Osteoblast (primary cell): ENCODE measurements around the gene FOXK1. TPM values are rescaled to one million over a fixed set of nuclear protein-coding genes. Genes with fewer than 3 reads are reported as not detected.
A peak's percentile ranks its signal among the peaks of the same experiment; 100 is the strongest.

Experiments used
- DNase-seq: peaks from one replicate; pipeline ENCODE4 v3.0.0; 2011; ENCODE audit warnings: low spot score, mixed read lengths; ENCODE audit not compliant: insufficient read length; ENCODE audit errors: missing footprints
- H2AFZ ChIP-seq: 2 replicates; pipeline ENCODE4 v1.6.0; 2011; ENCODE audit warnings: mild to moderate bottlenecking, low read length
- H3K27ac ChIP-seq: 2 replicates; pipeline ENCODE4 v1.5.1; 2011; ENCODE audit warnings: mild to moderate bottlenecking, low read depth, low read length, moderate library complexity
- H3K27me3 ChIP-seq: 2 replicates; pipeline ENCODE4 v1.6.0; 2012; ENCODE audit warnings: mild to moderate bottlenecking, control low read depth, inconsistent platforms, low read length, moderate library complexity; ENCODE audit not compliant: insufficient read depth
- H3K36me3 ChIP-seq: 2 replicates; pipeline ENCODE4 v1.5.1; 2011; ENCODE audit warnings: mild to moderate bottlenecking, low read length, control low read depth, moderate library complexity; ENCODE audit not compliant: insufficient read depth
- H3K4me1 ChIP-seq: 2 replicates; pipeline ENCODE4 v1.5.1; 2011; ENCODE audit warnings: mild to moderate bottlenecking, low read length, control low read depth, moderate library complexity; ENCODE audit not compliant: insufficient read depth
- H3K4me2 ChIP-seq: 2 replicates; pipeline ENCODE4 v1.6.0; 2011; ENCODE audit warnings: mild to moderate bottlenecking, low read length; ENCODE audit not compliant: insufficient read depth
- H3K4me3 ChIP-seq: fragments of 200-600 bp; sonication (generic); 3 replicates; pipeline ENCODE4 v1.5.1; 2012; ENCODE audit warnings: mild to moderate bottlenecking, low read length, inconsistent platforms; ENCODE audit not compliant: insufficient read depth
- H3K79me2 ChIP-seq: 2 replicates; pipeline ENCODE4 v1.6.0; 2012; ENCODE audit warnings: mild to moderate bottlenecking, low read length, control low read depth, inconsistent platforms; ENCODE audit not compliant: insufficient read depth
- H3K9me3 ChIP-seq: 2 replicates; pipeline ENCODE4 v1.5.1; 2011; ENCODE audit warnings: low read depth, low read length, control low read depth
- H4K20me1 ChIP-seq: 2 replicates; pipeline ENCODE4 v1.6.0; 2012; ENCODE audit warnings: mild to moderate bottlenecking, low read length, control low read depth; ENCODE audit not compliant: insufficient read depth
- CTCF ChIP-seq: IDR thresholded peaks from 2 replicates; pipeline ENCODE4 v1.5.1; 2011; ENCODE audit warnings: mild to moderate bottlenecking, low read depth, low read length, moderate library complexity; ENCODE audit errors: extremely low read depth
- total RNA-seq: library from RNA; depleted of rRNA; stranded (reverse); fragments of >200 nt; gene quantifications from 2 replicates; pipeline ENCODE4 v1.2.3, GENCODE V29; 2012

Gene FOXK1
- total RNA-seq, 1 donor, result 31.8 TPM

GRCh38 chr7:4774658-4775249 is 92.7 kb downstream of the FOXK1 start:
- Histone ChIP-seq H3K27me3 (no peaks in the 10 kb centered on the region), H3K4me2 (peak overlapping the region; percentile 93), H3K36me3 (peaks cover 17% of the 10 kb centered on the region), H3K9me3 (no peaks in the 10 kb centered on the region), H3K4me1 (peaks cover 16% of the 10 kb centered on the region), H2AFZ (peak overlapping the region; percentile 91), H3K27ac (peak overlapping the region; percentile 95), H3K4me3 (peak overlapping the region; percentile 94), H3K79me2 (peaks cover 34% of the 10 kb centered on the region), H4K20me1 (peaks cover 13% of the 10 kb centered on the region)
- TF ChIP-seq CTCF, result no peak
- peak; percentile 97 for DNase-seq

GRCh38 chr7:4775250-4775847 is 93.3 kb downstream of the FOXK1 start, which contains the start of gene AP5Z1:
Gene AP5Z1 (plus strand): TSS chr7:4775623. CDS start chr7:4775716, 93 bp downstream.
- peaks cover 17% of the 10 kb centered on the region for H3K36me3 ChIP-seq
- peak; percentile 100 for DNase-seq
- peak within 1 kb of the TSS; percentile 93 for H3K4me2 ChIP-seq
- H3K4me3 ChIP-seq, result peak within 1 kb of the TSS; percentile 94
- no peak for TF ChIP-seq CTCF
- no peaks in the 10 kb centered on the region for H3K9me3 ChIP-seq
- H4K20me1 ChIP-seq, result peaks cover 15% of the 10 kb centered on the region
- H3K79me2 ChIP-seq, result peaks cover 39% of the 10 kb centered on the region
- peak within 1 kb of the TSS; percentile 95 for H3K27ac ChIP-seq
- no peaks in the 10 kb centered on the region for H3K27me3 ChIP-seq
- peak within 1 kb of the TSS; percentile 91 for H2AFZ ChIP-seq
- peaks cover 16% of the 10 kb centered on the region for H3K4me1 ChIP-seq

- peak overlapping the region; percentile 95 for H3K27ac ChIP-seq
- peak overlapping the region; percentile 94 for H3K4me3 ChIP-seq
- peak overlapping the region; percentile 74 for H2AFZ ChIP-seq
- peaks cover 16% of the 10 kb centered on the region for H3K4me1 ChIP-seq
- peaks cover 15% of the 10 kb centered on the region for H4K20me1 ChIP-seq
- TF ChIP-seq CTCF, result no peak
- peaks cover 45% of the 10 kb centered on the region for H3K79me2 ChIP-seq
- H3K4me2 ChIP-seq, result peak overlapping the region; percentile 93
- no peaks in the 10 kb centered on the region for H3K9me3 ChIP-seq
- H3K36me3 ChIP-seq, result peaks cover 22% of the 10 kb centered on the region
- no peaks in the 10 kb centered on the region for H3K27me3 ChIP-seq
- DNase-seq, result peak; percentile 94
Measured at GRCh38 chr7:4775848-4776623, 93.9 kb downstream of the FOXK1 start.

- Histone ChIP-seq H3K27ac (no peak overlapping the region), H3K4me3 (no peak overlapping the region), H3K36me3 (peaks cover 38% of the 10 kb centered on the region), H4K20me1 (peaks cover 19% of the 10 kb centered on the region), H3K4me2 (no peak overlapping the region), H3K79me2 (peaks cover 62% of the 10 kb centered on the region), H3K27me3 (no peaks in the 10 kb centered on the region), H3K9me3 (no peaks in the 10 kb centered on the region), H2AFZ (no peak overlapping the region), H3K4me1 (peaks cover 15% of the 10 kb centered on the region)
- TF ChIP-seq CTCF, result no peak
- no peak for DNase-seq
Measured at GRCh38 chr7:4779118-4779517, 97.0 kb downstream of the FOXK1 start.
